Measurements from ENCODE around the gene MIXL1.
"Not testable (repeated sequence)": the region's sequence is repeated elsewhere in the genome, so short reads cannot be mapped to it uniquely, and the experiment has no call there.

The MIXL1 gene

GRCh38 chr1:226236826-226237225 lies 13.4 kb downstream of the MIXL1 start:
- Mint-ChIP-seq H3K4me3 (no peak overlapping the region), H3K27ac (no peak overlapping the region), H3K36me3 (peaks cover 31% of the 10 kb centered on the region), H3K9me3 (no peaks in the 10 kb centered on the region), H3K4me1 (no peaks in the 10 kb centered on the region)
- no peak for DNase-seq (ENCODE audit: low spot score in 2 of 2)
- ATAC-seq = no peak

- no peak for DNase-seq (ENCODE audit: low spot score in 2 of 2)
- Mint-ChIP-seq H3K27ac (no peak overlapping the region), H3K9me3 (no peaks in the 10 kb centered on the region), H3K36me3 (peaks cover 31% of the 10 kb centered on the region), H3K4me1 (no peaks in the 10 kb centered on the region), H3K4me3 (no peak overlapping the region)
- no peak for ATAC-seq
These were observed 16.0 kb downstream of the MIXL1 start for GRCh38 chr1:226239421-226239820.

- Mint-ChIP-seq H3K4me1 (no peaks in the 10 kb centered on the region), H3K9me3 (no peaks in the 10 kb centered on the region), H3K36me3 (peaks cover 5% of the 10 kb centered on the region), H3K27ac (no peak overlapping the region), H3K4me3 (no peak overlapping the region)
- DNase-seq (ENCODE audit: low spot score in 2 of 2) (no peak), ATAC-seq (no peak)
These were observed 24.6 kb downstream of the MIXL1 start for GRCh38 chr1:226248091-226248490.

- Mint-ChIP-seq H3K9me3 (no peaks in the 10 kb centered on the region), H3K4me3 (no peak overlapping the region), H3K4me1 (no peaks in the 10 kb centered on the region), H3K36me3 (peaks cover 5% of the 10 kb centered on the region), H3K27ac (no peak overlapping the region)
- no peak for ATAC-seq
- no peak for DNase-seq (ENCODE audit: low spot score in 2 of 2)
These were observed 25.3 kb downstream of the MIXL1 start for GRCh38 chr1:226248796-226249195.

- no peaks in the 10 kb centered on the region for H3K9me3 Mint-ChIP-seq
- peaks cover 6% of the 10 kb centered on the region for H3K36me3 Mint-ChIP-seq
- DNase-seq (ENCODE audit: low spot score in 2 of 2) = no peak
- H3K4me1 Mint-ChIP-seq = no peaks in the 10 kb centered on the region
- ATAC-seq = no peak
- no peak overlapping the region for H3K27ac Mint-ChIP-seq
- H3K4me3 Mint-ChIP-seq = no peak overlapping the region
These were observed 27.0 kb downstream of the MIXL1 start for GRCh38 chr1:226250511-226250910.

GRCh38 chr1:226252841-226253240 lies 29.4 kb downstream of the MIXL1 start:
- H3K4me1 Mint-ChIP-seq; H3K4me3 Mint-ChIP-seq; H3K27ac Mint-ChIP-seq; DNase-seq (ENCODE audit: low spot score in 2 of 2); H3K9me3 Mint-ChIP-seq; ATAC-seq: not testable (repeated sequence)
- H3K36me3 Mint-ChIP-seq = peaks cover 13% of the 10 kb centered on the region

GRCh38 chr1:226253933-226254332 lies 30.5 kb downstream of the MIXL1 start:
- H3K9me3 Mint-ChIP-seq = no peaks in the 10 kb centered on the region

GRCh38 chr1:226255380-226255779 lies 31.9 kb downstream of the MIXL1 start:
- H3K4me3 Mint-ChIP-seq = no peak overlapping the region
- DNase-seq (ENCODE audit: low spot score in 2 of 2) (no peak), ATAC-seq (no peak)

More at GRCh38 chr1:226253933-226254332, 30.5 kb downstream of the MIXL1 start:
- ATAC-seq (no peak), DNase-seq (ENCODE audit: low spot score in 2 of 2) (no peak)
- no peak overlapping the region for H3K4me3 Mint-ChIP-seq
- H3K36me3 Mint-ChIP-seq = peaks cover 13% of the 10 kb centered on the region
- no peaks in the 10 kb centered on the region for H3K4me1 Mint-ChIP-seq
- H3K27ac Mint-ChIP-seq = no peak overlapping the region

GRCh38 chr1:226261818-226262217 lies 38.4 kb downstream of the MIXL1 start:
- Mint-ChIP-seq H3K4me3 (no peak overlapping the region), H3K27ac (no peak overlapping the region), H3K9me3 (peaks cover 3% of the 10 kb centered on the region), H3K36me3 (peaks cover 31% of the 10 kb centered on the region), H3K4me1 (no peaks in the 10 kb centered on the region)
- ATAC-seq (no peak), DNase-seq (ENCODE audit: low spot score in 2 of 2) (no peak)

More at GRCh38 chr1:226255380-226255779, 31.9 kb downstream of the MIXL1 start:
- H3K36me3 Mint-ChIP-seq = peaks cover 21% of the 10 kb centered on the region
- peaks cover 3% of the 10 kb centered on the region for H3K9me3 Mint-ChIP-seq
- H3K4me1 Mint-ChIP-seq = no peaks in the 10 kb centered on the region
- H3K27ac Mint-ChIP-seq = no peak overlapping the region

GRCh38 chr1:226268421-226269124 lies 45.1 kb downstream of the MIXL1 start:
- Mint-ChIP-seq H3K4me3 (no peak overlapping the region), H3K9me3 (no peaks in the 10 kb centered on the region), H3K27ac (no peak overlapping the region), H3K36me3 (peaks cover 22% of the 10 kb centered on the region), H3K4me1 (no peaks in the 10 kb centered on the region)
- no peak for ATAC-seq
- no peak for DNase-seq (ENCODE audit: low spot score in 2 of 2)

GRCh38 chr1:226272233-226272902 lies 48.9 kb downstream of the MIXL1 start:
- not testable (repeated sequence) for H3K4me1 Mint-ChIP-seq; H3K4me3 Mint-ChIP-seq; ATAC-seq; H3K9me3 Mint-ChIP-seq; DNase-seq (ENCODE audit: low spot score in 2 of 2)
- peak overlapping the region; percentile 52 for H3K27ac Mint-ChIP-seq
- peaks cover 34% of the 10 kb centered on the region for H3K36me3 Mint-ChIP-seq

- no peak for DNase-seq (ENCODE audit: low spot score in 2 of 2)
- Mint-ChIP-seq H3K9me3 (no peaks in the 10 kb centered on the region), H3K27ac (no peak overlapping the region), H3K4me1 (no peaks in the 10 kb centered on the region), H3K36me3 (peaks cover 39% of the 10 kb centered on the region), H3K4me3 (no peak overlapping the region)
- no peak for ATAC-seq
These were observed 50.7 kb downstream of the MIXL1 start for GRCh38 chr1:226274138-226274537.

- Mint-ChIP-seq H3K36me3 (peaks cover 39% of the 10 kb centered on the region), H3K9me3 (no peaks in the 10 kb centered on the region), H3K4me1 (no peaks in the 10 kb centered on the region), H3K4me3 (no peak overlapping the region), H3K27ac (no peak overlapping the region)
- ATAC-seq (no peak), DNase-seq (ENCODE audit: low spot score in 2 of 2) (no peak)
These were observed 52.7 kb downstream of the MIXL1 start for GRCh38 chr1:226276077-226276682.

Data from stimulated activated effector memory CD8-positive, alpha-beta T cell treated with anti-CD3 and anti-CD28 coated beads, Interleukin-12 subunit alpha, Interleukin-12 subunit beta, amount 100 ng/mL, for 72 hours (primary cell).